ENCODE measurements around the gene ALOX12B.
"Not testable (repeated sequence)": the region's sequence is repeated elsewhere in the genome, so short reads cannot be mapped to it uniquely, and the experiment has no call there.

The ALOX12B gene

GRCh38 chr17:8038954-8039610, 48.4 kb downstream of the ALOX12B start, which contains the start of gene ALOX15B:
Gene ALOX15B (plus strand): TSS chr17:8039059. CDS start chr17:8039156, 97 bp downstream.
- Histone ChIP-seq H3K4me3 (no peak within 1 kb of the TSS), H3K4me1 (no peaks in the 10 kb centered on the region), H3K9ac (no peak within 1 kb of the TSS), H3K27me3 (no peaks in the 10 kb centered on the region), H3K9me3 (no peaks in the 10 kb centered on the region), H3K36me3 (no peaks in the 10 kb centered on the region), H3K27ac (no peak within 1 kb of the TSS), H3K4me2 (peak within 1 kb of the TSS; percentile 1; the same call in 1 of the 2 replicates), H4K20me1 (no peaks in the 10 kb centered on the region)
- TF ChIP-seq Cebpa-rat (IDR thresholded peaks at IDR 0.05): no peak

GRCh38 chr17:8032442-8032841, 55.1 kb downstream of the ALOX12B start:
- no peaks in the 10 kb centered on the region for H3K4me1 ChIP-seq
- H3K27ac ChIP-seq: no peak overlapping the region
- H3K9me3 ChIP-seq: no peaks in the 10 kb centered on the region
- no peaks in the 10 kb centered on the region for H3K27me3 ChIP-seq
- H3K4me3 ChIP-seq: no peak overlapping the region
- no peaks in the 10 kb centered on the region for H3K36me3 ChIP-seq
- H4K20me1 ChIP-seq: no peaks in the 10 kb centered on the region
- H3K4me2 ChIP-seq: no peak overlapping the region
- no peak for TF ChIP-seq Cebpa-rat (IDR thresholded peaks at IDR 0.05)
- no peak overlapping the region for H3K9ac ChIP-seq

- no peaks in the 10 kb centered on the region for H3K27me3 ChIP-seq
- no peaks in the 10 kb centered on the region for H3K36me3 ChIP-seq
- no peak overlapping the region for H3K4me3 ChIP-seq
- H3K4me1 ChIP-seq: no peaks in the 10 kb centered on the region
- no peaks in the 10 kb centered on the region for H3K9me3 ChIP-seq
- no peak for TF ChIP-seq Cebpa-rat (IDR thresholded peaks at IDR 0.05)
- no peak overlapping the region for H3K9ac ChIP-seq
- no peak overlapping the region for H3K27ac ChIP-seq
- no peak overlapping the region for H3K4me2 ChIP-seq
- H4K20me1 ChIP-seq: no peaks in the 10 kb centered on the region
Measured at GRCh38 chr17:8031950-8032349, 55.6 kb downstream of the ALOX12B start.

GRCh38 chr17:8031261-8031661, 56.3 kb downstream of the ALOX12B start:
- H3K27ac ChIP-seq: no peak overlapping the region
- no peak overlapping the region for H3K9ac ChIP-seq
- H3K4me1 ChIP-seq: no peaks in the 10 kb centered on the region
- H4K20me1 ChIP-seq: no peaks in the 10 kb centered on the region
- H3K4me3 ChIP-seq: no peak overlapping the region
- no peaks in the 10 kb centered on the region for H3K9me3 ChIP-seq
- TF ChIP-seq Cebpa-rat (IDR thresholded peaks at IDR 0.05): no peak
- H3K36me3 ChIP-seq: no peaks in the 10 kb centered on the region
- no peak overlapping the region for H3K4me2 ChIP-seq
- H3K27me3 ChIP-seq: no peaks in the 10 kb centered on the region

GRCh38 chr17:8029121-8029520, 58.4 kb downstream of the ALOX12B start:
- H3K27me3 ChIP-seq: no peaks in the 10 kb centered on the region
- H3K4me2 ChIP-seq: no peak overlapping the region
- H3K36me3 ChIP-seq: no peaks in the 10 kb centered on the region
- no peaks in the 10 kb centered on the region for H3K9me3 ChIP-seq
- no peak for TF ChIP-seq Cebpa-rat (IDR thresholded peaks at IDR 0.05)
- H4K20me1 ChIP-seq: no peaks in the 10 kb centered on the region
- no peak overlapping the region for H3K27ac ChIP-seq
- no peak overlapping the region for H3K9ac ChIP-seq
- H3K4me3 ChIP-seq: no peak overlapping the region
- no peaks in the 10 kb centered on the region for H3K4me1 ChIP-seq

- Histone ChIP-seq H3K27me3 (no peaks in the 10 kb centered on the region), H3K9ac (no peak overlapping the region), H3K27ac (no peak overlapping the region), H4K20me1 (no peaks in the 10 kb centered on the region), H3K9me3 (no peaks in the 10 kb centered on the region), H3K4me3 (no peak overlapping the region), H3K36me3 (no peaks in the 10 kb centered on the region), H3K4me2 (no peak overlapping the region), H3K4me1 (no peaks in the 10 kb centered on the region)
- no peak for TF ChIP-seq Cebpa-rat (IDR thresholded peaks at IDR 0.05)
Measured at GRCh38 chr17:8025176-8025911, 62.2 kb downstream of the ALOX12B start.

- not testable (repeated sequence) for H4K20me1 ChIP-seq, H3K36me3 ChIP-seq, H3K4me1 ChIP-seq, H3K4me3 ChIP-seq, H3K4me2 ChIP-seq, H3K9ac ChIP-seq, H3K27me3 ChIP-seq, H3K27ac ChIP-seq, H3K9me3 ChIP-seq
Measured at GRCh38 chr17:8024161-8024560, 63.4 kb downstream of the ALOX12B start.
